LNCAP (cell line): Measurements from ENCODE around the gene CHRNB4.

ENCODE experiments used
- CTCF ChIP-seq: fragments of 450-650 bp; IDR thresholded peaks from 2 replicates; pipeline ENCODE4 v1.5.1; 2017; ENCODE audit warnings: mild to moderate bottlenecking

The CHRNB4 gene

GRCh38 chr15:78673917-78674444 lies 33.0 kb upstream of the CHRNB4 start:
- TF ChIP-seq CTCF = no peak

- TF ChIP-seq CTCF = no peak
These were observed 32.5 kb upstream of the CHRNB4 start for GRCh38 chr15:78673476-78673875.

- TF ChIP-seq CTCF = no peak
These were observed 31.4 kb upstream of the CHRNB4 start for GRCh38 chr15:78672285-78673014.

- TF ChIP-seq CTCF = no peak
These were observed 30.7 kb upstream of the CHRNB4 start for GRCh38 chr15:78671626-78672211.

- TF ChIP-seq CTCF = no peak
These were observed 28.0 kb upstream of the CHRNB4 start for GRCh38 chr15:78668987-78669386.

GRCh38 chr15:78667578-78668236 lies 26.7 kb upstream of the CHRNB4 start:
- no peak for TF ChIP-seq CTCF

GRCh38 chr15:78666010-78666409 lies 25.0 kb upstream of the CHRNB4 start:
- TF ChIP-seq CTCF = no peak
